ENCODE data around the gene PTBP3. TPM values are rescaled to one million over a fixed set of nuclear protein-coding genes. Genes with fewer than 3 reads are reported as not detected.
"Not testable (repeated sequence)": the region's sequence is repeated elsewhere in the genome, so short reads cannot be mapped to it uniquely, and the experiment has no call there.

Gene PTBP3
- polyA plus RNA-seq (ENCODE audit: insufficient read length), result 16.3 TPM

GRCh38 chr9:112332977-112333638 lies at the start of gene PTBP3:
PTBP3 (minus strand) TSS chr9:112333619; CDS start chr9:112297865, 35,754 bp downstream.
- DNase-seq, result peak; percentile 72

GRCh38 chr9:112382501-112383364 lies 49.3 kb upstream of the PTBP3 start:
- no peak for DNase-seq

GRCh38 chr9:112382066-112382465 lies 48.6 kb upstream of the PTBP3 start:
- DNase-seq, result no peak

- DNase-seq, result peak; percentile 33
These were observed 47.4 kb upstream of the PTBP3 start for GRCh38 chr9:112380825-112381221.

GRCh38 chr9:112380102-112380824 lies 46.8 kb upstream of the PTBP3 start, which contains the start of gene HSDL2:
HSDL2 (plus strand) TSS chr9:112380108; CDS start chr9:112380164, 56 bp downstream.
- DNase-seq, result no peak

GRCh38 chr9:112379177-112380101 lies 46.0 kb upstream of the PTBP3 start:
- DNase-seq, result peak; percentile 100

- DNase-seq, result peak; percentile 16
These were observed 45.1 kb upstream of the PTBP3 start for GRCh38 chr9:112378328-112379176.

GRCh38 chr9:112377684-112378327 lies 44.4 kb upstream of the PTBP3 start:
- DNase-seq, result no peak

- DNase-seq, result no peak
These were observed 43.7 kb upstream of the PTBP3 start for GRCh38 chr9:112377087-112377486.

GRCh38 chr9:112375361-112375760 lies 41.9 kb upstream of the PTBP3 start:
- DNase-seq, result no peak

- not testable (repeated sequence) for DNase-seq
These were observed 40.8 kb upstream of the PTBP3 start for GRCh38 chr9:112374232-112374631.

GRCh38 chr9:112373666-112374065 lies 40.2 kb upstream of the PTBP3 start:
- not testable (repeated sequence) for DNase-seq

- DNase-seq, result no peak
These were observed 37.6 kb upstream of the PTBP3 start for GRCh38 chr9:112371060-112371459.

GRCh38 chr9:112369817-112370216 lies 36.4 kb upstream of the PTBP3 start:
- no peak for DNase-seq

- no peak for DNase-seq
These were observed 34.0 kb upstream of the PTBP3 start for GRCh38 chr9:112367465-112367864.

GRCh38 chr9:112366591-112366990 lies 33.2 kb upstream of the PTBP3 start:
- no peak for DNase-seq

- not testable (repeated sequence) for DNase-seq
These were observed 31.8 kb upstream of the PTBP3 start for GRCh38 chr9:112365257-112365656.

GRCh38 chr9:112364761-112365160 lies 31.3 kb upstream of the PTBP3 start:
- DNase-seq, result no peak

- peak; percentile 26 for DNase-seq
These were observed 28.2 kb upstream of the PTBP3 start for GRCh38 chr9:112361601-112362000.

Measured in hindlimb muscle (tissue), 1 donor.